GM12872 (cell line): ENCODE measurements around the gene LDLRAD4.
A peak's percentile ranks its signal among the peaks of the same experiment; 100 is the strongest.

Experiments used
- CTCF ChIP-seq: IDR thresholded peaks from 3 replicates; pipeline ENCODE4 v1.5.1; 2011; ENCODE audit warnings: low read depth, mild to moderate bottlenecking, low read length, moderate library complexity; ENCODE audit not compliant: insufficient read depth

LDLRAD4 gene

GRCh38 chr18:13527730-13528129 lies 309.2 kb downstream of the LDLRAD4 start:
- TF ChIP-seq CTCF = no peak

GRCh38 chr18:13528739-13529392 lies 310.3 kb downstream of the LDLRAD4 start:
- no peak for TF ChIP-seq CTCF

GRCh38 chr18:13530033-13530878 lies 311.7 kb downstream of the LDLRAD4 start:
- no peak for TF ChIP-seq CTCF

- peak; percentile 50 for TF ChIP-seq CTCF
Measured at GRCh38 chr18:13530879-13531387, 312.4 kb downstream of the LDLRAD4 start.

GRCh38 chr18:13531681-13532325 lies 313.2 kb downstream of the LDLRAD4 start:
- TF ChIP-seq CTCF = no peak

- no peak for TF ChIP-seq CTCF
Measured at GRCh38 chr18:13532406-13533075, 314.0 kb downstream of the LDLRAD4 start.

GRCh38 chr18:13534631-13535030 lies 316.1 kb downstream of the LDLRAD4 start:
- TF ChIP-seq CTCF = no peak
